CD4-positive, alpha-beta T cell treated with Interleukin-4 for 1 hour (primary cell): Measurements from ENCODE around the gene HSPB6.
"Not testable (repeated sequence)": the region's sequence is repeated elsewhere in the genome, so short reads cannot be mapped to it uniquely, and the experiment has no call there.

Experiments
- DNase-seq, 2 donors: peaks; one replicate each; pipeline ENCODE4 v3.0.0-alpha.2; 2020 to 2022

Gene HSPB6

GRCh38 chr19:35756377-35757230, at the start of gene HSPB6:
Gene HSPB6, minus strand, starts transcription at chr19:35757029. Its CDS starts 21 bp downstream, at chr19:35757008.
- no peak for DNase-seq

DNA sequence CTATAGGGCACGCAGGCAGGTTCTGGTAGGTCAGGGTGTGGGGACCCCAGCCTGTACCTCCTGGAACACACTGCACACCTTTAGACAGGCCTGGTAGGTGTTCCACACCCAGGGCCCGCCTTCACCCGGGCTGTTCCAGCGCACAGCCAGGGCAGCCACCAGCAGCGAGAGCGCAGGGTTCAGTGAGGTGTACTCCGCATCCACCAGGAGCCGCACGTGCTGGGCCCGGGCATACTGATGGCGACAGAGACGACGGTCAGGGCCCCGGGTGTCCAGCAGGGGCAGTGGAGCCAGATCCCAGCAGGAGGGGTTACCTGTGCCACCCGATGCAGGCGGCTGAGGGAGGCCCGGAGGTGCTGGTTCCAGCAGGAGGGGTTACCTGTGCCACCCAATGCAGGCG, 49.8 kb upstream of the HSPB6 start:
- DNase-seq: no peak

- DNase-seq: no peak
Measured at GRCh38 chr19:35805526-35806102, 48.8 kb upstream of the HSPB6 start.

DNA sequence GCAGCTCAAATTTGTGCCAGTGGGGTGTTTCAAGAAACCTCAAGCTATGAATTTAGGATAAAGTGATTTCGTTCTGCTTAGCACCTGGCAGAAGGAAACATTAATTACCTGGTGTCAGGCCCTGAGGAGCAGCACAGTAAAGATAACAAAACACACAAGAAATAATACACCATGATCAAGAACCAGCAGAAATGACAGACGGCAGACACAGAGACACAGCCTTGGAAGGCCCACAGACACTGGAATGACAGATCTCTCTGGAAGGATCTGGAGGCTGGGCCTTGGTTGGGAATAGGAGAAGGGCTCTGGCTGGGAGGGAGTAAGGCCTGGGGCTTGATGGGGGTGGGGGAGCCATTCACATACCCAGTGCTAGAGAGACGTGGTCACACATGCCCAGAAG, 45.0 kb upstream of the HSPB6 start:
- DNase-seq: no peak

DNA sequence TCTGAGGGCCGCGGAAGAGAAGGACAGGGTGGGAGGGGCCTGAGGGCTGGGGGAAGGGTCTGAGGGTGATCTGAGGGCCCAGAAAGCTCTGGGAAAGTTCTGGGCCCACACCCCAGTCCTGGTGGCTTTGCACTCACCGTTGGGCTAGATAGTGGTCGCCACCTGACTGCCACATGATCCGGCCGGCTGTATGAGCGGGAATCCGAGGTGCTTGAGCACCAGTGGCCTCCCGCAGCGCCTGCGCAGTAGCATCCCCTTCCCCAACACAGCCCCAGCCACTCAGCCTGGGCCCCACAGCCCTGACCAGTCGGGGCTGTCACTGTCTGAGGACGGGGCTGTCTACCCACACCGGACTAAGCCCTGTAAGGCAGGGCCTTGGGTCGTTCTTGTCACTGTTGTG, 40.8 kb upstream of the HSPB6 start:
- DNase-seq: no peak

- no peak for DNase-seq
Measured at GRCh38 chr19:35796645-35797542, 40.1 kb upstream of the HSPB6 start.

- DNase-seq: not testable (repeated sequence)
Measured at GRCh38 chr19:35795564-35795963, 38.7 kb upstream of the HSPB6 start.

DNA sequence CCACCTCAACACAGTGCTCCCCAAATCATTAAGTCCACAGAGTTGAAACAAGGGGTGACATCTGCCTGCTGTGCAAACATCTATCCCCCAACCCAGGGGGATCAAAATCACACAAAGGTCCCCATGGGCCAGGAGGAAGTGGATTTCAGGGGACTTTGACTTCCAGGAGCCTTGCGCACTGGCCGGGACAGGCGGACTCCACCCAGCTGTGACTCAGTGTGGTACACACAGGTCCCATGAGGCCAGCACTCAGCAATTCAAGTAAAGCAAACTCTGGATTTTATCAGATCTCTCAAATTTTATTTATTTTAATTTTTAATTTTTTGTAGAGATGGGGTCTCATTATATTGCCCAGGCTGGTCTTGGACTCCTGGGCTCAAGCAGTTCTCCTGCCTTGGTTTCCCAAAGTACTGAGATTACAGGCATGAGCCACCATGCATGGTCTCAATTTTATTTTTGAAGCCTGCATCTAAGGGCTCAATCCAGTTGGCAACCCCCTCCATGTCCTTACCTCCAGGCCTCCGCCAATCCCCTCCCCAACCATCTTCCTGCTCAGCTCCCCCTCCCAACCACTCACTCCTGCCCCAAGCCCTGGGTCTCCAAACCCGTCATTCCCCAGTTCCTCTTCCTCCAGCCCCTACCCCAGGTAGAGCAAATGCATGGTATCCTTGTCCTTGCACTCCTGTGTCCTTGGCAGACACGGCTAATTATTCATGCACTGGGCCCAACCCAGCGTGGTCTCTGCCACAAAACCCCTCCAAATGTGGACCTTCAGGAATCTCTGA, 36.7 kb upstream of the HSPB6 start:
- DNase-seq: no peak

DNA sequence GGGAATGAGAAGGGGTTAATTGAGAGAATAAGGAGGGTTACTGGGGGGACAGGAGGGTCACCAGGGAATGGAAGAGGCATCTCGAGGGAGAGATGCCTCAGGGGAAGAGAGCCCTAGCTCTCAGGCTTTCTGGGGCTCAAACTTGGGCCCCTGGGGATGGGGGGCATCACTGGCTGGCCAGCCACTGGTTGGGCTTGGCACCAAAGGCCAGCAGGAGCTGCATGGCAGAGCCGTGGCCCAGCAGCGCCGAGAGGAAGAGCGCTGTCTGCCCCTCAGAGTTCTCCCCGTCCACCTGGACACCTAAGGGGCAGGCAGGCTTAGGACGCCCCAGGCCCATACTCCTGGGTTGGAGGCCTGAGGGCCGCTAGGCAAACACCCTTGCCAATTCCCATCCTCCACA, 36.1 kb upstream of the HSPB6 start:
- no peak for DNase-seq

DNA sequence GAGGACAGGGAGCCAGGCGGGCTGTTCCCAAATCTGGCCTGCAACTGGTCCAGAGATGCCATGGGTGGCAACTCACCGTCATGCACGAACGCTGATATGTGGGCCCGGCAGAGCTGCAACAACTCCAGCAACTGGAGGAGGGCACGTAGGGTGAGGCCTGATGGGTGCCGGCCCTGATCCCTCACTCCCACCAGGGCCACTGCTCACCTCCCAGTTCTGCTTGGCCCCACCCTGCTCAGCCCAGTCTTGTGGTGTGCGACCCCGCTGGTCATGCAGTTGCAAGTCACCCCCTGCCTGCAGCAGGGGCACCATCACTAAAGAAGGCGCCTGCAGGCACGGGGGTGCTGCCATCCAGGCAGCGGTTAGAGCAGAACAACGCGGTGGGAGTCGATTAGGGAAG, 35.5 kb upstream of the HSPB6 start:
- no peak for DNase-seq

GRCh38 chr19:35791814-35792279, 35.0 kb upstream of the HSPB6 start:
- DNase-seq: no peak

GRCh38 chr19:35790981-35791813, 34.4 kb upstream of the HSPB6 start:
- DNase-seq: peak in 1 of 2 donors; percentile 7

- no peak for DNase-seq
Measured at GRCh38 chr19:35789978-35790944, 33.4 kb upstream of the HSPB6 start.

DNA sequence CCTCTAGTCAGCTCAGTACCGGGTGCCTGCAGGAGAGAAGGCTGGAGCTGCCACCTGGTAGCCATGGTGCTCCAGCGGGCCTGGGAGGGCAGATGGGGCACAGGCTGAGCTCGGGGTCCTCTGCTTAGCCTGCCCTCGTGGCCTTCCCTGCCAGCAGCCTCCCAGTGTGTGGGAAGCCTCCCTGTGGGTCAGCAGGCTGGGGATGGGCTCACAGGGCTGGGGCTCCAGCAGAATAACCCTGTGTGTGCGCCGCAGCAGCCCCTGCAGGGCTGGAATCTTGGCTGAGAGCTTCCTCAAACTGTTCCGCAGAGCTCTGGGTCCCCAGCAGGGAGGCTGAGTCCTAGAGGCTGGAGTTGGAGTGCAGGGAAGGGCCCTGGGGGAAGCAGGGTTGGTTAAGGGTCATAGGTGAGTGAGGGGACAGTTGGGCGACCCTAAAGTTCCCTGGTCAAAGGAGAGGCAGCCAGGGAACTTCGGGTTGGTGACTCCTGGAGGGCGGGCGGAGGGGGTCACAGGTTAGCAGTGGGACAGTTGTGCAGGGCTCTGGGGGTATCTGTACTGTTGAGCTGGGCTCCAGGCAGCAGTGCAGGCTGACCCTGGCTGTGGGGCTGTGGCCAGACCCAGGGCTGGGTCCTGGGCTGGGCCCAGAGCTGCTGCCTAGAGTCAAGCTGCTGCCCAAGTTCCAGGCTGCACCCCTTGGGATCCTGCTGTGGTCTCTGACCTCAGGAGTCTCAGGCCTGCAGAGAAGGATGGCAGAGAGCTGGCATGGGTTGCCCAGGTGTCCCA, 32.6 kb upstream of the HSPB6 start:
- no peak for DNase-seq

DNA sequence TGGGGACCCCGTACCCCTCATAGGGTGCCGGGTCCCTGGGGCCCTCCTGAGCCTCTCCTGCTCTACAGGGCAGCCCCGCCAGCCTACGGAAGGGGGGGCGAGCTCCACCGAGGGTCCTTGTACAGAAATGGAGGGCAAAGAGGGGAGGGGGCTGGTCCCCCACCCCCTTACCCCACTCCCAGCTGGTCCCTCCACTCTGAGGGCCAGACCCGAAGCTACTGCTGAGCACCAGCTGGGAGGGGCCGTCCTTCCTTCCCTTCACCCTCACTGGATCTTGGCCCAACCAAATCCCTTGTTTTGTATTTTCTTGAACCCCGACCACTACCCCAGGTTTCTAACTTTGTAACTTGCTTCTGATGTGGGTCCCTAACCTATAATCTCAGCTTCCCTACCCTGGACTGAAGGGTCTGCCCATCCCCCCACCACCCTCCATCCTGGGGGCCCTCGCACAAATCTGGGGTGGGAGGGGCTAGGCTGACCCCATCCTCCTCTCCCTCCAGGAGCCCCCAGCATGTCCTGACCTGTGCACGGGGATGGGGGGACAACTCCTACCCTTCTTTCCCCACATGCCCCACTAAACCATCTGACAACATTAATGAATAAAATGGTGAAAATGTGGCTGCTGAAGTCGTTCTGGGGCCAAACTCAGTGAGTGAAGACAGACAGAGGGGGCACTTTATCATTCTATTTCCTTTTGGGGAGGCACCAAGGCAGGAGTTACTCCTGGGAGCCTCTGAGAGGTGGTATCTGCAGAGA, 31.6 kb upstream of the HSPB6 start:
- DNase-seq: no peak

- no peak for DNase-seq
Measured at GRCh38 chr19:35787227-35787799, 30.5 kb upstream of the HSPB6 start.

- no peak for DNase-seq
Measured at GRCh38 chr19:35786299-35787160, 29.7 kb upstream of the HSPB6 start.

GRCh38 chr19:35785339-35785627, 28.5 kb upstream of the HSPB6 start:
- DNase-seq: no peak
